ENCODE measurements around the gene CELSR1. TPM values are rescaled to one million over a fixed set of nuclear protein-coding genes. Genes with fewer than 3 reads are reported as not detected.

Gene CELSR1
- total RNA-seq, 1 experiment from 2014 or later: 22.6 TPM

DNA sequence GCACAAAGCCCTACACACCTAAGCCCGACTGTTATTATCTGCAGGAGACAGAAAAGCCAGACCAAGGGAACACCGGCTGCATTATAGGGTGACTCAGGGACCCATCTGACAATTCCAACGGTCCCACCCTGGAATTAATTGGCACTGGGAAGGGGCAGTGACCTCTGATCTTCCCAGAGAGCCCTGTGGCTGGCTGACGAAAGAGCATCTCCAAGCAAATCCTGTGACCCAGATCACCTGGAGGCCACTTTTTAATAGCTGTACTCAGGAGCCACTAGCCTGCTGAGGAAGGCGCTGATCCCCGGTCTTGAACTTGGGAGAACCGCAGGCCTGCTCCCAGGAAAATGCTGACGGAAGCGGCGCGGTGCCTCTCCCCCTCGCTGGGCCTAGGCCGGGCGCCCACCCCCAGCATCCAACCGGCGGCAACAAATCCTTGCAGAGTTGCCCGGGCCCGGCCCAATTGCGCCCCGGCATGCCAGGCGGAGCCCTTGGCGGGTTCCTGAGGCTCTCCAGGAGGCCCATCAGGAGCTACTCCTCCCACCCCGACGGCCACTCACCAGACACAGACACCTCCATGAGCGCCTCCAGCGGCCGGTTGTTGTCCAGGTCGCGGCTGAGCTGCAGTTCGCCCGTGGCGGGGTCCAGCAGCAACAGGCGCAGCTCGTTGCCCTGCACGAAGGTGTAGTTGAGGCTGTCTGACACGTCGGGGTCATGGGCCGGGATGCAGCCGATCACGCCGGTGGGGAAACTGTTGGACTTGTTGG lies 4.2 kb downstream of the CELSR1 start:
- Histone ChIP-seq H3T11ph (ENCODE audit: low read length) (no peak overlapping the region), H3K79me2 (ENCODE audit: insufficient read depth, low read length) (no peaks in the 10 kb centered on the region), H3K4ac (ENCODE audit: low read depth, low read length) (no peak overlapping the region), H3K23me2 (ENCODE audit: insufficient read length, low read depth, low read length, poor library complexity, severe bottlenecking) (peaks cover 8% of the 10 kb centered on the region), H3K18ac (ENCODE audit: insufficient read length, low read depth, low read length) (no peak overlapping the region), H4K5ac (ENCODE audit: insufficient read length, low read depth, low read length) (no peak overlapping the region), H2BK12ac (ENCODE audit: insufficient read length, low read depth, low read length) (no peak overlapping the region), H2BK15ac (ENCODE audit: low read depth, low read length) (no peak overlapping the region), H3K9me3 (ENCODE audit: control insufficient read depth, low read depth, low read length) (no peaks in the 10 kb centered on the region), H4K8ac (replicated peaks; ENCODE audit: insufficient read length, low read depth, low read length) (no peak overlapping the region), H2BK5ac (ENCODE audit: insufficient read length, low read length) (no peak overlapping the region), H3K9ac (ENCODE audit: extremely low read depth, insufficient read length, low read length) (no peak overlapping the region), H2AFZ (ENCODE audit: low read length) (no peak overlapping the region), H3K56ac (ENCODE audit: insufficient read length, low read depth, low read length) (no peak overlapping the region), H3K4me2 (ENCODE audit: insufficient read depth, insufficient read length, low read length) (no peak overlapping the region), H2BK120ac (ENCODE audit: low read depth, low read length, poor library complexity, severe bottlenecking) (no peak overlapping the region), H3K27me3 (ENCODE audit: insufficient read depth, low read length) (peaks cover 5% of the 10 kb centered on the region; the same call in 1 of the 2 replicates), H3K4me1 (ENCODE audit: insufficient read depth, low read length) (peaks cover 1% of the 10 kb centered on the region; the same call in 1 of the 2 replicates), H4K20me1 (ENCODE audit: control insufficient read depth, insufficient read depth, insufficient read length) (no peaks in the 10 kb centered on the region), H3K23ac (ENCODE audit: insufficient read length, low read depth, low read length) (no peak overlapping the region), H2AK5ac (ENCODE audit: insufficient read length, low read length) (no peak overlapping the region), H3K27ac (ENCODE audit: insufficient read length, low read depth, low read length) (no peak overlapping the region), H2BK20ac (ENCODE audit: low read depth, low read length, poor library complexity, severe bottlenecking) (no peak overlapping the region), H3K14ac (ENCODE audit: insufficient read depth, low read length) (no peak overlapping the region), H3K79me1 (ENCODE audit: insufficient read depth, low read depth, low read length, poor library complexity, severe bottlenecking) (no peaks in the 10 kb centered on the region), H4K91ac (ENCODE audit: insufficient read length, low read depth, low read length) (no peak overlapping the region)
- peak; percentile 72 for DNase-seq
- Mint-ChIP-seq H3K9me3 (peaks cover 0 to 20% of the 10 kb centered on the region in 2 experiments; a peak in 2 of 5 replicates), H3K27me3 (ENCODE audit: low read depth) (peaks cover 29% of the 10 kb centered on the region), H3K4me1 (peaks cover 16 to 31% of the 10 kb centered on the region in 2 experiments), H3K36me3 (ENCODE audit: insufficient read depth in 1 of 3, low read depth in 3 of 3) (peaks cover 24 to 45% (median 40%) of the 10 kb centered on the region in 3 experiments), H3K4me3 (peak overlapping the region; percentile 24 to 60; a peak in 2 of 5 replicates), H3K27ac (peak overlapping the region in 1 of 3 experiments; percentile 60; a peak in 1 of 7 replicates)
- no CpG with 5 or more reads among the region's 41 CpGs for WGBS (ENCODE audit: extremely low coverage, insufficient read length, low lambda C conversion rate)
- TF ChIP-seq CTCF (conservative IDR thresholded peaks at IDR 0.05): 0 out of 3 replicates have a peak, but pooled peaks have one; percentile 17

Measured in H9 (cell line).